ENCODE data around the gene ZNF783. TPM values are rescaled to one million over a fixed set of nuclear protein-coding genes. Genes with fewer than 3 reads are reported as not detected.
A peak's percentile ranks its signal among the peaks of the same experiment; 100 is the strongest.
"Not testable (repeated sequence)": the region's sequence is repeated elsewhere in the genome, so short reads cannot be mapped to it uniquely, and the experiment has no call there.

The ZNF783 gene
- total RNA-seq, 2 donors from 2014 or later = 28.4 to 32.4 TPM

DNA sequence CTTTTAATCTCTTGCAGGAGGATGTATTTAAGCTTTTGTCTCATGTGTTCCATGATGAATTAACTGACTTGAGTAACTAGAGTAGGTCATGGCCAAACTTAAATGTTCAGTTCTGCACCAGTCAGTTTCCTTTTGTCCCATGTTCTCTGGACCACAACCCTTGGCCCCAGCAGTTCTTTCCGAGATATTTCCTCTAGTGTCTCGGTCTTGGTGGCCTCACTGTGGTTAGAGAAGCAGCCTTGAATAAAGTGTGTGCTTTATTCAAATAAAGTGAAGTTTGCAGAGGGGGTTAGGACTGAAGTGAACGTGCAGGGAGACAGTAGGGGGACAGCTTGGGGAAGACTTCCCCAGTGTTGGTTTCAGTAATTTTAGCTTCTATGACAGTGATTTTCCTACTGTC is 13.2 kb upstream of the ZNF783 start:
- peak overlapping the region; percentile 63 to 75 for H3K4me3 Mint-ChIP-seq

DNA sequence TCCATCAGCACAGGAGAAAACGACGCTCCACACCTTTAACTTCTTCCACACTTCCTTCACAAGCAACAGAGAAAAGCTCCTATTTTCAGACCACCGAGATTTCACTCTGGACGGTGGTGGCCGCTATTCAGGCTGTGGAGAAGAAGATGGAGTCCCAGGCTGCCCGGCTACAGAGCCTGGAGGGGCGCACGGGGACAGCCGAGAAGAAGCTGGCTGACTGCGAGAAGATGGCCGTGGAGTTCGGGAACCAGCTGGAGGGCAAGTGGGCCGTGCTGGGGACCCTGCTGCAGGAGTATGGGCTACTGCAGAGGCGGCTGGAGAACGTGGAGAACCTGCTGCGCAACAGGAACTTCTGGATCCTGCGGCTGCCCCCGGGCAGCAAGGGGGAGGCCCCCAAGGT is 11.8 kb upstream of the ZNF783 start:
- not testable (repeated sequence) for H3K9me3 Mint-ChIP-seq; H3K27me3 Mint-ChIP-seq (ENCODE audit: low read depth); DNase-seq; H3K4me3 Mint-ChIP-seq; ATAC-seq (replicated peaks in 1 of 2)
- H3K4me1 Mint-ChIP-seq (ENCODE audit: low read depth) = peaks cover 44% of the 10 kb centered on the region
- peak overlapping the region; percentile 54 for H3K27ac Mint-ChIP-seq
- H3K36me3 Mint-ChIP-seq (ENCODE audit: insufficient read depth in 2 of 2) = peaks cover 8 to 19% of the 10 kb centered on the region in 2 donors

More for the DNA sequence above, 13.2 kb upstream of the ZNF783 start:
- H3K4me1 Mint-ChIP-seq (ENCODE audit: low read depth) = peaks cover 53% of the 10 kb centered on the region
- peaks cover 2 to 3% of the 10 kb centered on the region in 2 donors for H3K9me3 Mint-ChIP-seq
- DNase-seq (peak in 1 of 2 donors; percentile 20), ATAC-seq (replicated peaks in 1 of 2) (peak; percentile 39 to 43)
- peak overlapping the region; percentile 98 for H3K27ac Mint-ChIP-seq
- no peaks in the 10 kb centered on the region for H3K27me3 Mint-ChIP-seq (ENCODE audit: low read depth)
- peaks cover 10 to 23% of the 10 kb centered on the region in 2 donors for H3K36me3 Mint-ChIP-seq (ENCODE audit: insufficient read depth in 2 of 2)

DNA sequence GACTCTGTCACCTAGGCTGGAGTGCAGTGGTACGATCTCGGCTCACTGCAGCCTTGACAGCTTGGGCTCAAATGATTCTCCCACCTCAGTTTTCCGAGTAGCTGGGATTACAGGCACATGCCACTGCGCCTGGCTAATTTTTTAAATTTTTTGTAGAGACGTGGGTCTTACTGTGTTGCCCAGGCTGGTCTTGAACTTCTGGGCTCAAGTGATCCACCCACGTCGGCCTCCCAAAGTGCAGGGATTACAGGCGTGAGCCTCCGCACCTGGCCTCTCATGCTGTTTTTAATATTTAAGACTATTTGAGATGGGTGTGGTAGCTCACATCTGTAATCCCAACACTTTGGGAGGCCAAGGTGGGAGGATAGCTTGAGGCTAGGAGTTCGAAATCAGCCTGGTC is 10.5 kb upstream of the ZNF783 start:
- H3K27ac Mint-ChIP-seq; H3K9me3 Mint-ChIP-seq; ATAC-seq (replicated peaks in 1 of 2); H3K27me3 Mint-ChIP-seq (ENCODE audit: low read depth); H3K4me3 Mint-ChIP-seq; DNase-seq: not testable (repeated sequence)
- Mint-ChIP-seq H3K36me3 (ENCODE audit: insufficient read depth in 2 of 2) (peaks cover 11 to 19% of the 10 kb centered on the region in 2 donors), H3K4me1 (ENCODE audit: low read depth) (peaks cover 30% of the 10 kb centered on the region)

DNA sequence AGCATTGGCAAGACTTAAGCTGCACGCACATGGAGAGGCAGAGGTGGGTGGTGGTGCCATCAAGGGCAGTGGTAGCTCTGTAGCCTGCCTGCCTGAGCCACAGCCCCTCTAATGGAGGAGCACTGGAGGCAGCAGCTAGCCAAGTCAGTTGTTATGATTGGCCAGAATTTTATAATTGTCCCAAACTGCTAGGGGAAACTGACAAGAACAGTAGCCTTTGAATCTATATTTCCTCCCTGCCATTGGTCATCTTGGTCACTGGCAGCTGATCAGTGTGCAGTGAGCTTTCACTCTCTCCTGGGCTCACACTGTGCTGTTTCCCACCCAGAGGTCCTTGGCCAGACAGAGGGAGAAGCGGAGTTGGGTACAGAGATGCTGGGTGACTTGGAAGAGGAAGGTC is 9.6 kb upstream of the ZNF783 start:
- peaks cover 22% of the 10 kb centered on the region for H3K4me1 Mint-ChIP-seq (ENCODE audit: low read depth)
- H3K27ac Mint-ChIP-seq = peak overlapping the region; percentile 58
- no peak overlapping the region for H3K4me3 Mint-ChIP-seq
- DNase-seq = no peak
- H3K9me3 Mint-ChIP-seq = peaks cover 2 to 3% of the 10 kb centered on the region in 2 donors
- no peak for ATAC-seq (replicated peaks in 1 of 2)
- no peaks in the 10 kb centered on the region for H3K27me3 Mint-ChIP-seq (ENCODE audit: low read depth)
- H3K36me3 Mint-ChIP-seq (ENCODE audit: insufficient read depth in 2 of 2) = peaks cover 11 to 19% of the 10 kb centered on the region in 2 donors

DNA sequence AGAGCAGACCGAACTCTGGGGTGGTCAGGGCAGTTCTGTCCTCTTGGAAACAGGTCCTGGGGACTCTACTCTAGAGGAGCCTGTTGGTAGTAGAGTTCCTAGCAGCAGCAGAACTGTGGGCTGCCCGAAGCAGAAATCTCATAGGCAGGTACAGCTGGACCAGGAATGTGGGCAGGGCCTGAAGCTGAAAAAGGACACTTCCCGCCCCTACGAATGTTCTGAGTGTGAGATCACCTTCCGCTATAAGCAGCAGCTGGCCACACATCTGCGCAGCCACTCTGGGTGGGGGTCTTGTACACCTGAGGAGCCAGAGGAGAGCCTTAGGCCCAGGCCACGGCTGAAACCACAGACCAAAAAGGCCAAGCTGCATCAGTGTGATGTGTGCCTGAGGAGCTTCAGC is 8.3 kb upstream of the ZNF783 start:
- Mint-ChIP-seq H3K27me3 (ENCODE audit: low read depth) (no peaks in the 10 kb centered on the region), H3K9me3 (no peaks in the 10 kb centered on the region)
- DNase-seq = no peak

DNA sequence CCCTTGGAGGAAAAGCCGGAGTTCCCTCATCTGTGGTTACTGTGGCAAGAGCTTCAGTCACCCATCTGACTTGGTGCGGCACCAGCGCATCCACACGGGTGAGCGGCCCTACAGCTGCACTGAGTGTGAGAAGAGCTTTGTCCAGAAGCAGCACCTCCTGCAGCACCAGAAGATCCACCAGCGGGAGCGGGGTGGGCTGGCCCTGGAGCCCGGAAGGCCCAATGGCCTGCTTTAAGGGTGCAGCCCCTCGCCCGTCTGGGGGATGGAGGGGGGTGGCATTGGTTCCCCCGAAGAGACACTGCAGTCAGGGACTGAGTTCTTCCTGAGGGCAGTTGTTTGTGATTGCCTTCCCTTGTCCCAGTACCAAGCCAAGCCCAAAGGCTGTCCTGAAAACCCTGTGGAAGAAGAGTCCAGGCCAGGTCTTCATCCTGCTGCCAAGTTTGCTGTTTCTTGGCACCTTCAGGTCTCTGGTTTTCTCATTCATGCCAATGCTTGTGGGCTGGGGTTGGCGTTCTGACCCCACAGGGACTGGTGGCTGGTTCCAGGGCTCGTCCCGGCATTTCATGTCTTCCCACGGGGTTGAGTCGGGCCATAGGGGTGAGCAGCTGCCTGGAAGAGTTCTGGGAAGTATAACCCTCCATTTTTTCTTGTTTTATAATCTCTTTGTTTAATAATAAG is 7.7 kb upstream of the ZNF783 start:
- H3K27me3 Mint-ChIP-seq (ENCODE audit: low read depth) = no peaks in the 10 kb centered on the region
- no peak overlapping the region for H3K27ac Mint-ChIP-seq
- H3K9me3 Mint-ChIP-seq = no peaks in the 10 kb centered on the region
- no peak for ATAC-seq (replicated peaks in 1 of 2)
- DNase-seq = no peak
- peaks cover 2% of the 10 kb centered on the region for H3K4me1 Mint-ChIP-seq (ENCODE audit: low read depth)
- H3K36me3 Mint-ChIP-seq (ENCODE audit: insufficient read depth in 2 of 2) = peaks cover 6 to 15% of the 10 kb centered on the region in 2 donors
- H3K4me3 Mint-ChIP-seq = no peak overlapping the region

More for the DNA sequence above, 8.3 kb upstream of the ZNF783 start:
- ATAC-seq (replicated peaks in 1 of 2) = no peak
- H3K4me3 Mint-ChIP-seq = no peak overlapping the region
- H3K4me1 Mint-ChIP-seq (ENCODE audit: low read depth) = peaks cover 9% of the 10 kb centered on the region
- peaks cover 6 to 15% of the 10 kb centered on the region in 2 donors for H3K36me3 Mint-ChIP-seq (ENCODE audit: insufficient read depth in 2 of 2)
- H3K27ac Mint-ChIP-seq = no peak overlapping the region

DNA sequence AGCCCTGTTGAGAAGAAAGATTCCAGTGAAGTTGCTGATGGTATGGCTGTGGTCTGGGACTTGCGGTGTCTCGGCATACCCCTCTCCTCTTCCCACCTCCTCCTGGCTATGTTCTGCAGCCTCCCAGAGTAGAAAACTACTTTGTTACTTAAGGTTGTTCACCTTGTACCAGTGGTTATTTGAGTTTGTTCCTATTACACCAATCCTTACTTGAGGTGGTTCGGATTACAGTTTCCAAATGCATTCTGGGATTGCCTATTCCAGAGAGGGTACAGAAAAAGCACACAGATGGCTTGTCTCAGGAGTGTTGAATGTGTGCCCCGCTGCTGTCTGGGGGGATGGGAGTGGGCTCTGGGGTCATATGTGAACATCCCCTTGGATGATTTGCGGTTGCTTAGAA is 6.8 kb upstream of the ZNF783 start:
- no peaks in the 10 kb centered on the region for H3K9me3 Mint-ChIP-seq
- peaks cover 6 to 14% of the 10 kb centered on the region in 2 donors for H3K36me3 Mint-ChIP-seq (ENCODE audit: insufficient read depth in 2 of 2)
- H3K27ac Mint-ChIP-seq = no peak overlapping the region
- ATAC-seq (replicated peaks in 1 of 2) (no peak), DNase-seq (no peak)
- peaks cover under 1% of the 10 kb centered on the region for H3K4me1 Mint-ChIP-seq (ENCODE audit: low read depth)
- H3K27me3 Mint-ChIP-seq (ENCODE audit: low read depth) = no peaks in the 10 kb centered on the region
- no peak overlapping the region for H3K4me3 Mint-ChIP-seq

DNA sequence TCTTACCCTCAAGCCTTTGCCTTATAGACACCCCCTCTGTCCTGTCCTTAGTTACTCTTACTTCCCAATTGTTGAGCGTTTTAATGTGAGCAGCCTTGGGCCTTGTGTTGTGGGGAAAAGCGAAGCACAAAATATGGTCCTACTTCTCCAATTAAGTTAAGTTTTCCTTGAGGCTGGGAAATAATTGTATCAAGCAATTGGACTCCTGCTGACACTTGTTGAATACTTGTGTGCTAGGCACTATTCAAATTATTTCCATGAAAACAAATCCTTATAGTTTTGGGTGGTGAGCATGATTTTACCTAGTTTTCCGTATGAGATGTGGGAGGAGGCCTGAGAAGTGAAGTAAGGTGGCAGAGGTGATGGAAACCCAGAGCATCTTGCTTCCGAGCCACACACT is 5.4 kb upstream of the ZNF783 start:
- H3K27me3 Mint-ChIP-seq (ENCODE audit: low read depth) = no peaks in the 10 kb centered on the region
- no peaks in the 10 kb centered on the region for H3K9me3 Mint-ChIP-seq
- no peak for ATAC-seq (replicated peaks in 1 of 2)
- peaks cover 2 to 11% of the 10 kb centered on the region in 2 donors for H3K36me3 Mint-ChIP-seq (ENCODE audit: insufficient read depth in 2 of 2)
- no peak overlapping the region for H3K4me3 Mint-ChIP-seq
- no peak for DNase-seq
- H3K27ac Mint-ChIP-seq = peak overlapping the region; percentile 52
- H3K4me1 Mint-ChIP-seq (ENCODE audit: low read depth) = peaks cover 14% of the 10 kb centered on the region

DNA sequence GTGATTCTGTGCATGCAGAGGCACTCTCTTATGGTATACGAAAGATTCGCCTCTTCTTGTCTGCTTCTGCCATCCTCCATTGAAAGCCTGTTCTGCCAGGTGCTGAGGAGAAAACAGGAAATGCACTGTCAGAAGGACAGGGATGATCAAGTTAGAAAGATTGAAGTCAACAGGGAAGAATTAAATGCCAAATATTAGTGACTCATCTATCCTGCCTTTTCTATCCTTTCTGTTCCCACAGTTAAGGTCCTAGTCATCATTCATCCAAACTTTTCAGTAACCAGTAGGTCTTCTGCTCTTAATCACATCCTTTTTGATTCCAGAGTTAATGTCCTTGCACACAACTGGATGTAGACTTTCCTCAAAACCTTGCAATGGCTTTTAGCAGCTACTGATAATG is 4.8 kb upstream of the ZNF783 start:
- Mint-ChIP-seq H3K36me3 (ENCODE audit: insufficient read depth in 2 of 2) (peaks cover 2 to 8% of the 10 kb centered on the region in 2 donors), H3K4me3 (no peak overlapping the region), H3K9me3 (no peaks in the 10 kb centered on the region), H3K27ac (no peak overlapping the region), H3K27me3 (ENCODE audit: low read depth) (no peaks in the 10 kb centered on the region), H3K4me1 (ENCODE audit: low read depth) (peaks cover 16% of the 10 kb centered on the region)
- DNase-seq = no peak
- no peak for ATAC-seq (replicated peaks in 1 of 2)

DNA sequence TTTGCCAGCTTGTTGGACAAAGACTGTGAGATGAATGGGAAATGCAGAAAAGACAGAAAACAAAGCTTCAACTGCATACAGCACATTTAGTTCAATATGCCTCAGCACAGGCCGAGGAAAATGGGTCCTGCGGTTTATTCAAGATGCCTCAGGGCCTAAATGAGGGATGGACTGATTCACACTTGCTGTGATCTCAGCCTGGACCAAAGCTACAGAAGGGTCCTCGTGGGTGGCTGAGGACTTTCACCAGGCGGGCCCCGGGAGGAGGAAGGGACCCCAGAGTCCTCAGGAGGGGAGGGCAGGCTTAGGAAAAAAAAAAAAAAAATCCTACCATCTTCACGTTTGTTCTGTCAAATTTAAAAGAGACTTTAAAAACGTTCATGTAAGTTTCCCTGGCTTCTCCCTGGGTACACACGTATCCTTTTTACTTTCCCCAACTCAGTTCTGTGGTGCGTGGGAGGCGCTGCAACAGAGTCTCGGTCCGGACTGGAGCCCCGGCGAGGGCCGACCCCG is 624 bp upstream of the ZNF783 start:
- DNase-seq = peak; percentile 46 to 50

DNA sequence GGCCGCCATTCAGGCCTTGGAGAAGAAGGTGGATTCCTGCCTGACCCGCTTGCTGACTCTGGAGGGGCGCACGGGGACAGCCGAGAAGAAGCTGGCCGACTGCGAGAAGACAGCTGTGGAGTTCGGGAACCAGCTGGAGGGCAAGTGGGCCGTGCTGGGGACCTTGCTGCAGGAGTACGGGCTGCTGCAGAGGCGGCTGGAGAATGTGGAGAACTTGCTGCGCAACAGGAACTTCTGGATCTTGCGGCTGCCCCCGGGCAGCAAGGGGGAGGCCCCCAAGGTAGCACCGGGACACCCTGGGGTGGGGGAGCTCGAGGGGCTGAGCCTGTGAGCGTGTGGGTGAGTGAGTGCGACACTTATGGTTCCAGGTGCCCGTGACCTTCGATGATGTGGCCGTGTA is 4.5 kb downstream of the ZNF783 start:
- H3K36me3 Mint-ChIP-seq (ENCODE audit: insufficient read depth in 2 of 2) = peaks cover 7 to 31% of the 10 kb centered on the region in 2 donors
- no peak for ATAC-seq (replicated peaks in 1 of 2)
- peaks cover 29% of the 10 kb centered on the region for H3K4me1 Mint-ChIP-seq (ENCODE audit: low read depth)
- no peak for DNase-seq
- no peak overlapping the region for H3K4me3 Mint-ChIP-seq
- no peaks in the 10 kb centered on the region for H3K9me3 Mint-ChIP-seq
- no peak overlapping the region for H3K27ac Mint-ChIP-seq
- no peaks in the 10 kb centered on the region for H3K27me3 Mint-ChIP-seq (ENCODE audit: low read depth)

More for the DNA sequence above, 624 bp upstream of the ZNF783 start:
- no peaks in the 10 kb centered on the region for H3K9me3 Mint-ChIP-seq
- peak overlapping the region; percentile 89 for H3K27ac Mint-ChIP-seq
- H3K4me3 Mint-ChIP-seq = peak overlapping the region; percentile 86 to 87
- ATAC-seq (replicated peaks in 1 of 2) = peak; percentile 33 to 55
- H3K4me1 Mint-ChIP-seq (ENCODE audit: low read depth) = peaks cover 42% of the 10 kb centered on the region
- no peaks in the 10 kb centered on the region for H3K27me3 Mint-ChIP-seq (ENCODE audit: low read depth)
- peaks cover 0 to 12% of the 10 kb centered on the region in 2 donors for H3K36me3 Mint-ChIP-seq (ENCODE audit: insufficient read depth in 2 of 2)

DNA sequence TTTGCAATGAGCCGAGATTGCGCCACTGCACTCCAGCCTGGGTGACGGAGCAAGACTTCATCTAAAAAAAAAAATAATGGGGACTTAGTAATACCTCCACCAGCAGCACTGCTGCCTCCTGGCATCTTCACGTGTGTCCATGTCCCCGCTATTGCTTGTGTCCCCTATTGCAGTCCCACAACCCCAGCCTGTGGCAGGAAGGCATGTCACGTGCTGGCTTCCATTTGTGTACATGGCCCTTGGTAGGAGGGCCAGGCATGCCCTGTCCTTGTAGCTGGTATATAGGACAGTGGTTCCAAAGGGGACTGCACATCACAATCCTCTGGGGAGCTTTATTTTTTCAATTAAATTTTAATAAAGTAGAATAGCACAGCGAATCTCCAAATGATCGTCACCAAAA is 5.7 kb downstream of the ZNF783 start:
- Mint-ChIP-seq H3K27ac (no peak overlapping the region), H3K4me1 (ENCODE audit: low read depth) (peaks cover 28% of the 10 kb centered on the region), H3K27me3 (ENCODE audit: low read depth) (no peaks in the 10 kb centered on the region), H3K36me3 (ENCODE audit: insufficient read depth in 2 of 2) (peaks cover 7 to 32% of the 10 kb centered on the region in 2 donors), H3K4me3 (no peak overlapping the region), H3K9me3 (no peaks in the 10 kb centered on the region)
- DNase-seq (no peak), ATAC-seq (replicated peaks in 1 of 2) (no peak)

DNA sequence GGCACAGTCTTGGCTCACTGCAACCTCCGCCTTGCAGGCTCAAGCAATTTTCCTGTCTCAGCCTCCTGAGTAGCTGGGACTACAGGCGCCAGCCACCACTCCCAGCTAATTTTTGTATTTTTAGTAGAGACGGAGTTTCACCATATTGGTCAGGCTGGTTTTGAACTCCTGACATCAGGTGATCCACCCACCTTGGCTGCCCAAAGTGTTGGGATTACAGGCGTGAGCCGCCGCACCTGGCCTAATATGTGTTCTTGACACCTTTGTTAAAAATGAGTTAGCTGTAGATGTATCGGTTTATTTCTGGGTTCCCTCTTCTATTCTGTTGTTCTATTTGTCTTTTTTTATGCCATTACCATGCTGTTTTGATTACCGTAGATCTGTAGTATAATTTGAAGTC is 12.4 kb downstream of the ZNF783 start:
- H3K4me1 Mint-ChIP-seq (ENCODE audit: low read depth); ATAC-seq (replicated peaks in 1 of 2); H3K9me3 Mint-ChIP-seq; H3K27me3 Mint-ChIP-seq (ENCODE audit: low read depth); H3K4me3 Mint-ChIP-seq; DNase-seq: not testable (repeated sequence)
- Mint-ChIP-seq H3K36me3 (ENCODE audit: insufficient read depth in 2 of 2) (peaks cover 17 to 28% of the 10 kb centered on the region in 2 donors), H3K27ac (peak overlapping the region; percentile 90)

DNA sequence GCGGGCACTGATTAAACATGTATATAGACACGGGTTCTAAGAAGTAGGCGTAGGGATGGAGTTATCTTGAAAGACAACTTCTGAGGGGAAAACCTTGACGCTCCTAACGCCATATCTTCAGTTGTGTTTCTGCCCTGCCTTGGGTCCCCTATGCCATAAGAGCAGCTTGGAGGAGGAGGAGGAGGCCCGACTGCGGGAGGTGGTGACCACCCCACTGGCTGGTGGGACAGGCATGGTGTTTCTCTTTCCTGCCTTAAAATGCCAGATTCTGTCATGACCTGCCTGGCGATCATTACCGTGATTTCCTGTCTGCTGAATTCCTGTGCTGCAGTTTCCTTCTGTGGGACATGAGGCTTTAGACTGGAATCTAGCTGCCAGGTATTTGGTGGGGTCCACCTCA is 15.9 kb downstream of the ZNF783 start:
- no peak for ATAC-seq (replicated peaks in 1 of 2)
- Mint-ChIP-seq H3K27me3 (ENCODE audit: low read depth) (no peaks in the 10 kb centered on the region), H3K27ac (no peak overlapping the region), H3K36me3 (ENCODE audit: insufficient read depth in 2 of 2) (peaks cover 16 to 26% of the 10 kb centered on the region in 2 donors), H3K9me3 (peaks cover 0 to 2% of the 10 kb centered on the region in 2 donors), H3K4me1 (ENCODE audit: low read depth) (peaks cover 6% of the 10 kb centered on the region), H3K4me3 (no peak overlapping the region)
- no peak for DNase-seq

Data from activated T-cell treated with anti-CD3 and anti-CD28 coated beads, Interleukin-2, amount 50 U/mL, for 72 hours (primary cell).